Head of caudate nucleus (tissue), 42 donors: ENCODE measurements around the gene RNU1-2.
"Not testable (repeated sequence)": the region's sequence is repeated elsewhere in the genome, so short reads cannot be mapped to it uniquely, and the experiment has no call there.

ENCODE experiments used
- DNase-seq, 42 donors: peaks; one replicate each; pipeline versions ENCODE4 v3.0.0 to v3.0.0-alpha.2; 2020 to 2021; ENCODE audit warnings: mixed read lengths in 7 of 42
- intact Hi-C: fragments of 100-400 bp; cut with DNase I; formaldehyde crosslinking; loops from one replicate; pipeline ENCODE4 v1.15.0; 2022

Gene RNU1-2

GRCh38 chr1:16945512-16945911, 49.7 kb downstream of the RNU1-2 start:
- DNase-seq, intact Hi-C loops: not testable (repeated sequence)
